VCaP (cell line): ENCODE results near the gene SCARB2.
A peak's percentile ranks its signal among the peaks of the same experiment; 100 is the strongest.

ENCODE experiments used
- H3K27ac ChIP-seq: fragments of 450-650 bp; 2 replicates; pipeline ENCODE4 v1.5.1; 2017
- TF ChIP-seq, protein P1 (sequence below): fragments of 450-650 bp; conservative IDR thresholded peaks from 2 replicates; pipeline ENCODE4 v1.5.1; 2017; ENCODE audit warnings: mild to moderate bottlenecking, moderate library complexity

The SCARB2 gene

DNA sequence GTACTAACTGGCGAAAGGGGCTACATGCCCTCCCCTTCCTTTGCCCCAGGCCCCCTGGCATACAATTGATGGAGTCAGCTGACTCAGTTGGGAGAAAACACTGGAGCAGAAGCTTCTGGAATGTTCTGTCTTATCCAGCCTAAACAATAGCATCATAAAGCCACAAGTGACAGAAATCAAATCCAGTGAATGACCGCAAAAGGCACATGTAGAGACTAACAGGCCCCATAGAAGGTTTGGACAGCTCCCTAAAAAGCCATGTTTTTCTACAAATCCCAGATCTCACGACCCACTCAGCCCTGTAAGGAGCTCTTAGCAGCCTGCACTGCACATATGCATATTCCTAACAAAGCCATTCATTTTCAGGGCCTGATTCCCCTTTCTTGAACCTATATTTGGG is 25.1 kb downstream of the SCARB2 start:
- H3K27ac ChIP-seq, result peak overlapping the region; percentile 24; the same call in 1 of the 2 replicates
- TF ChIP-seq, protein P1, sequence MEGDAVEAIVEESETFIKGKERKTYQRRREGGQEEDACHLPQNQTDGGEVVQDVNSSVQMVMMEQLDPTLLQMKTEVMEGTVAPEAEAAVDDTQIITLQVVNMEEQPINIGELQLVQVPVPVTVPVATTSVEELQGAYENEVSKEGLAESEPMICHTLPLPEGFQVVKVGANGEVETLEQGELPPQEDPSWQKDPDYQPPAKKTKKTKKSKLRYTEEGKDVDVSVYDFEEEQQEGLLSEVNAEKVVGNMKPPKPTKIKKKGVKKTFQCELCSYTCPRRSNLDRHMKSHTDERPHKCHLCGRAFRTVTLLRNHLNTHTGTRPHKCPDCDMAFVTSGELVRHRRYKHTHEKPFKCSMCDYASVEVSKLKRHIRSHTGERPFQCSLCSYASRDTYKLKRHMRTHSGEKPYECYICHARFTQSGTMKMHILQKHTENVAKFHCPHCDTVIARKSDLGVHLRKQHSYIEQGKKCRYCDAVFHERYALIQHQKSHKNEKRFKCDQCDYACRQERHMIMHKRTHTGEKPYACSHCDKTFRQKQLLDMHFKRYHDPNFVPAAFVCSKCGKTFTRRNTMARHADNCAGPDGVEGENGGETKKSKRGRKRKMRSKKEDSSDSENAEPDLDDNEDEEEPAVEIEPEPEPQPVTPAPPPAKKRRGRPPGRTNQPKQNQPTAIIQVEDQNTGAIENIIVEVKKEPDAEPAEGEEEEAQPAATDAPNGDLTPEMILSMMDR, result no peak

DNA sequence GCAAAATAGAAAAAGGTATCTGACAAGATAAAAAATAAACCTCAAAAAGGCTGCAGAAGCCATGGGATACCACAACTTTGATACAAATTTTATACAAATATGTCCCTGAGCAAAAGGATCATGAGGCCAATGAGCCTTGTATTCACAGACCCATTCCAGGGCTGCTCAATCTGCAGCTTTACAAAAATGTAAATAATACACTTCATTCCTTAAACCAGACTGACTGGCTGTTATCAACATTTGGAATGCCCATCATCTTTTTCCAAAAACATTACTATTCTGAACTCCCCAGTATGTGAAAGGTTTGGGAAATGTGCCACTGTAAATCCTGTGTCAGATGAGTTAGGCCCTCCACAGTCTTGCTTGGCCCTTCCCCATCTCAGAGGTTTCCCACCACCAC is 25.5 kb downstream of the SCARB2 start:
- TF ChIP-seq, protein P1, result no peak
- peak overlapping the region; percentile 24; the same call in 1 of the 2 replicates for H3K27ac ChIP-seq

DNA sequence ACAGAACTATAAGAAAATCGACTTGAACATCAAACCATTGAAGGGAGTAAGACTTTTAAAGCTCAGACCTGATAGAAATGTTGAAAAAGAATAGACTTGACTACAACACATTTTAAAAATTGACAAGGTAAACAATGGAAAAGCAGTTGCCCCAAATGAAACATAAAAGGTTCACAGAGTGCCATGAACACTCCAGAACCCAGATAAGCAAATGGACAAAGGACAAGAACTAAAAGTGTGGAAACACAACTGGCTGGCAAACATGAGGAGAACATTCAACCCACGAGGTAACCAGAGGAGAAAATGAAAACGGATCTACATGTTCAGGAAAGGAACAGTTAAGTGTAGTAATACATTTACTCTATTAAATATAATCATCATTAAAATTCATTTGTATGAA is 26.5 kb downstream of the SCARB2 start:
- H3K27ac ChIP-seq, result no peak overlapping the region
- TF ChIP-seq, protein P1, result no peak

DNA sequence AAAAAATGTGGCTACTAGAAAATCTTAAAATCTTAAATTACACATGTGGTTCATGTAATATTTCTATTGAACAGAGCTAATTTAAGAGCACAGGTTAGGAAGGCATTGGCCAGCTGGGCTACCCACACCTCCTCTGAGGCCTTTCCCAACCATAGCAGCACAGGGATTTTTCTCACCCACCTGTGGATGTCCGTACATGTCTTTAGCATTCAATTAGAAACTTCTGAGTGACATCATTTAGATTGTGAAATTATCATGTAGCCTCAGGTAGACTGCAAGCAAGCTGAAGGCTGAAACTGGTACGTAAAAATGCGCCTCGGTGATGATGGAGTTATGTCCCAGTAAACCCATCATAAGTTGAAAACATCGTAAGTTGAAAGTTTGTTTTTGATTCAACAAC is 31.2 kb downstream of the SCARB2 start:
- TF ChIP-seq, protein P1, result no peak
- no peak overlapping the region for H3K27ac ChIP-seq

DNA sequence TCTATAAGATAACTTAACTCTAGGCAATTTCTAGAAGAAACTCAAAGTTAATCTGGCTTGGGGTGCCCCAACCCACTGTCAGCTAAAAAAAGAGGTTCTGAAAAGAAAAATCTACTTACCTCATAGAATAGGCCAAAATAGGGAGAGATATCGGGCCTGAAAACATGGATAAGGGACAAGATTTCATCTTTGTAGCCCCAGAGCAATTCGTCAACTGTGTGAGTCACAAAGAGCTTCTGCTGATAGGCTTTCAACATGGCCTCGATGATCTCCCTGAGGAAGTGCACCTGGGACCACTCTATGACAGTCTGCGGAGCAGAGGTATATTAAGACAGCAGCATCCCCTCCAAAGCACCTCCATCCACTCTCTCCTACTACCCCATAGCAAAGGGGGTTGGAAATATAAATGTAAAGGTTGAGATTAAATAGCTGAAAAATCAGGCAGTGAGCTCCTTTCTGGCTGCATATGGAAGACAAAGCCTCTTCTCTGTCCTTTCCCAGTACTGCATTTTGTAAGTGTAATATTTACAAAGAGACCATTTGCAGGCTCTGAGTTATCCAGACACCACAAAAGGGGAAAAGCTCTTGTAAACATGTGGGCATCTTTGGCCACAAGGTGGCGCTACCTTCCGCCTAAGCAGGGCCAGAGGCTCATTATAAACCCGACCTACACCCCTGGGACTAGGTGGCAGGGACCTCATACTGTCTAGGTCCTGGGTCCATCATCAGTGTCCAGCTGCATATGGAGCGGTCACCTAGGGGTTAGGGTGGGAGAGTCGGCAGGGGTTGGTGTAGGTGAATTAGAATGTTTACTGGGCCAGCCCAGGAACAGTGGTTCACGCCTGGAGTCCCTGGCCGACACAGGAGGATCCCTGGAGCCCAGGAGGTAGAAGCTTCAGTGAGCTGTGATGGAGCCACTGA is 34.0 kb downstream of the SCARB2 start:
- no peak overlapping the region; the same call in 1 of the 2 replicates for H3K27ac ChIP-seq
- TF ChIP-seq, protein P1, result peak; percentile 98

DNA sequence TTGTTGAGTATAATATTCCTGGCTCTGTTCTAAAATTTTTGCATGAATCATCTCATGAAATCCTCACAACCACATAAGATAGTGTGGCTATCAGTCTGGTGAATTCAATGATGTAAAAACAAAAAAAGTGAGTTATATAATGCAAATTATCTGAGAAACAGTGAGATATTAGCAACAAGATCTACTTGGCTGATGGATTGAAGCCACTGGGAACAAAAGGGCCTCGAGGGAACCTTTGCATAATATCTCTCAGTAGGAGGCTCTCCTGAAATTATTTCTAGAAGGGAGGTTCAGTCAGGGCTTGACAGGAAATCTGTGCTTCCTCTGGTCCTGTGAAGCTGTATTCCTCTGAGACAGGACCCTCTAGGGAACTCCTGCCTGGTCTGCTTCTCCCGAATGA is 35.3 kb downstream of the SCARB2 start:
- TF ChIP-seq, protein P1, result no peak
- H3K27ac ChIP-seq, result no peak overlapping the region

DNA sequence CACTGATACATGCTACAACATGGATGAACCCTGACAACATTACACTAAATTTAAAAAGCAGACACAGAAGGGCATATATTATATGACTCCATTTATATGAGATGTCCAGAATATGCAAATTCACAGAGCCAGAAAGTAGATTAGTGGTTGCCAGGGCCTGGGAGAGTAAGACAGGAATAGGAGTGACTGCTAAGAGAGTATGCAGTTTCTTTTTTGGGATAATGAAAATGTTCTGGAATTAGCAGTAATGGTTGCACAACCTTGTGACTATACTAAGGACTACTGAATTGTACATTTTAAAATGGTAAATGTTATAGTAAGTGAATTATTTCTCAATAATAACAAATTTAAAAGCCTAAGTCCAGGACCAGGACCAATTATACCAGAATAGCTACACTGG is 35.9 kb downstream of the SCARB2 start:
- TF ChIP-seq, protein P1, result no peak
- no peak overlapping the region for H3K27ac ChIP-seq
